GM19193 (cell line): Measurements from ENCODE around the gene OTUB1.

Experiments
- POLR2A ChIP-seq: IDR thresholded peaks from 4 replicates; pipeline ENCODE4 v1.6.1; 2011; ENCODE audit not compliant: insufficient read depth, insufficient read length; ENCODE audit errors: extremely low read depth

The OTUB1 gene

GRCh38 chr11:64037027-64037634 is 50.9 kb downstream of the OTUB1 start:
- no peak for TF ChIP-seq POLR2A

DNA sequence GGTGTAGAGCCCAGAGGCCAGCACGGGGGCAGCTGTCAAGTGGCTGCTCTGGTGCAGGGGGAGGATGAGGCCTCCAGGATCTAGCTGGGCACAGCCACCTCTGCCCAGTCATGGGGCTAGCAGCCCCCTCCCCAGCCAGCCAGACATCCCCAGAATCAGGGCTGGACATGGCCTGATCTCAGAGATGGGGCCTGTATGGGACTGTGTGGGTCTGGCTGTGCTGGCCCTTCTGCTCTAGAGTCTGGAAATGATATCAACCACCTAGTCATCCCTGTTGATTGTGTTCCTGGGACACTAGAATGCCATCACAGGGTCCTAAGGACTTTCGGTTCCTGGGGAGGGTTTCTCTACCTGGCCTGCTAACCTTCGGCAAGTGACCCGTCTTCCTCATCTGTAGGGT is 52.3 kb downstream of the OTUB1 start:
- no peak for TF ChIP-seq POLR2A

- TF ChIP-seq POLR2A = no peak
These were observed 52.9 kb downstream of the OTUB1 start for GRCh38 chr11:64039012-64039665.

- TF ChIP-seq POLR2A = no peak
These were observed 54.6 kb downstream of the OTUB1 start for GRCh38 chr11:64040684-64041322.

DNA sequence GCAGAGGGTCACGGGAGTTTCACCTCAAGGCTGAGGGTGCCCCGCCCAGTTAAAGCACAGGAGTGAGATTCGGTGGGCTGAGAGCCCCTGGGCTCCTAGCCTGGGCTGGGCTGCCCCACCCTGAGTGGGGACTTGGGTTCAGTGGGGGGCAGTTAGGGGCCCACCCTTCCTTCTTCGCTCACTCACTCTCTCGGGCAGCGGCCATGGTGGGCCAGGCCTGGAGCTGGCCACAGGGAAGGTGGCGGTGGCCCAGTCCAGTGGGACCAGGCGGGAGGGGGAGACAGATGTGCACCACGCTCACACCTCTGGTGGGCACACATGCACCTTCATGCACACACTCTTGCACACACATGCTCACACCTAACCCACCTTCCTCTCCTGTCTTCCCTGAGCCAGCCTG is 55.6 kb downstream of the OTUB1 start:
- TF ChIP-seq POLR2A = no peak

GRCh38 chr11:64042301-64042700 is 56.1 kb downstream of the OTUB1 start:
- no peak for TF ChIP-seq POLR2A

DNA sequence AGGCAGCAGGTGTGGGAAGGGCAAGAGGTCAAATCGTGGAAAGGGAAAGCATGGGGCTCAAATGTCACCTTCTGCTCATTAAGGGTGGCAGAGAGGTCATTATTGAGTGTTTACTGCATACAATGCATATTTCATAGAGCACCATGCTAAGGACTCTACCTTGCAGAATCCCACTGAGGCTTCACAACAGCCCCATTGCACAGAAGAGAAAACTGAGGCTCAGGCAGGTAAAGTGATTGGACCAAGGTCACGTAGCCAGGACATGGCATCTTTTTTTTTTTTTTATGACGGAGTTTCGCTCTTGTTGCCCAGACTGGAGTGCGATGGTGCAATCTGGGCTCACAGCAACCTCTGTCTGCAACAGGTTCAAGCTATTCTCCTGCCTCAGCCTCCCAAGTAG is 57.3 kb downstream of the OTUB1 start:
- TF ChIP-seq POLR2A = no peak

DNA sequence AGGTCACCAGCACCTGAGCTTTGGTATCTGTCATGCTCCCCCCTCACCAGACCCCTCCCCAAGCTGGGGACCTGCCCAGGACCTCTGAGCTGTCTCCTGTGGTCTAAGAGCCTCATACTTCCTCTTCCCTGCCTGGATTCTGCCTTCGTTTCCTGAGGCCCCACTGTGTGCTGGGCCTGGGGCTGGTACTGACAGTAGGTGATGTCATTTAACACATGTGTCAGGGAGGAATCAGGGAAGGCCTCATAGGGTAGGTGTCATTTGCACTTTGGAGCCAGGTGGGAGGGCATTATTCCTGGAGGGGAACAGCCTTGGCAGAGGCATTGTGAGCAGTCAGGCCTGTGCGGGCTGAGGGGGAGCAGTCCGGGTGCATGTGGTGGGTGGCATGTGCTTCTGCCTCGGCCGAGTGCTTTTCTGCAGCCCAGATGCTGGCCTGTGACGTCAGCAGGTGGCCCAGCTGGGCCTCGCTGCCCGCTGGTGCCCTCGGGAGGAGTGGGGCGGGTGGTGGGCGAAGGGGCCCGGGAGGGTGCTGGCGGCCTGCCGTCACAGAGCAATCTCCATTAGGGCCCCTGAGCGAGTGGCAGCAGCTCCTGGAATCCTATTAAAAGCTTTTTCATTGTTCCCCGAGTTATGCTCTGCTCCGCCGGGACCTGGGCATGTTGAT is 58.6 kb downstream of the OTUB1 start:
- TF ChIP-seq POLR2A = no peak

DNA sequence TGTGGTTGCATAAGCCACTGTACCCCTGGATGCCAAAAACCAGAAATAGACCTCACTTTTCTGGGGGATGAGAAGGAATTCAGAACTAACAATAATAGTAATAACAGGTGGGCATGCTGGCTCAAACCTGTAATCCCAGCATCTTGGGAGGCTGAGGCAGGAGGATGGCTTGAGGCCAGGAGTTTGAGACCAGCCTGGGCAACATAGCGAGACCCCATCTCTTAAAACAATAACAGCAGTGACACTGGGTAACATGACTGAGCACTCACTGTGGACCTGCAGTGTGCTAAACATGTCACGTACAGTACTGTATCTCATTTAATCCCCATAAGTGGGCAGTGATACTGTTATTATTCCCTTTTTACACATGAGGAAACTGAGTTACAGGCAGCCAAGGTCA is 59.5 kb downstream of the OTUB1 start:
- no peak for TF ChIP-seq POLR2A
